Lower lobe of right lung (tissue), 2 donors: ENCODE data around the gene LPCAT4. TPM values are rescaled to one million over a fixed set of nuclear protein-coding genes. Genes with fewer than 3 reads are reported as not detected.

ENCODE experiments used
- ATAC-seq, 2 donors: fragments of 200-7000 bp; cut with Tn5 transposase; one replicate each; pipeline ENCODE4 v1.9.1; 2020 to 2022; ENCODE audit warnings: mild to moderate bottlenecking in 2 of 2, moderate library complexity in 2 of 2
- DNase-seq: peaks from one replicate; pipeline ENCODE4 v3.0.0-alpha.2; 2020
- H3K27ac ChIP-seq: fragments of 200-600 bp; one replicate; pipeline ENCODE4 v1.8.0; 2022
- H3K27me3 ChIP-seq: fragments of 200-600 bp; one replicate; pipeline ENCODE4 v1.8.0; 2022; ENCODE audit warnings: low read depth
- H3K36me3 ChIP-seq: fragments of 200-600 bp; one replicate; pipeline ENCODE4 v1.8.0; 2022; ENCODE audit warnings: mild to moderate bottlenecking
- H3K4me1 ChIP-seq: fragments of 200-600 bp; one replicate; pipeline ENCODE4 v1.8.0; 2022
- H3K4me3 ChIP-seq: fragments of 200-600 bp; one replicate; pipeline ENCODE4 v1.8.0; 2022; ENCODE audit warnings: mild to moderate bottlenecking
- H3K9me3 ChIP-seq: fragments of 200-600 bp; one replicate; pipeline ENCODE4 v1.8.0; 2022
- intact Hi-C: fragments of 100-400 bp; cut with DNase I; formaldehyde crosslinking; loops from one replicate; pipeline ENCODE4 v1.11.0; 2022
- total RNA-seq: library from RNA; stranded (reverse); fragmentation: NEBNext Ultra II Directional; extraction: Animal tissue kit (Norgen Biotek cat#: 25700); gene quantifications from one replicate; pipeline ENCODE4 v1.2.1, GENCODE V29; 2021
- TF ChIP-seq, protein P1 (sequence below): fragments of 200-600 bp; IDR thresholded peaks from one replicate; pipeline ENCODE4 v1.8.0; 2022; ENCODE audit warnings: antibody characterized with exemption, mild to moderate bottlenecking
- donor health status: DM: no; HTN: yes; CAD: no; lungs with severe emphysema.

LPCAT4 gene
- total RNA-seq, 1 donor from 2014 or later, result 37.0 TPM

DNA sequence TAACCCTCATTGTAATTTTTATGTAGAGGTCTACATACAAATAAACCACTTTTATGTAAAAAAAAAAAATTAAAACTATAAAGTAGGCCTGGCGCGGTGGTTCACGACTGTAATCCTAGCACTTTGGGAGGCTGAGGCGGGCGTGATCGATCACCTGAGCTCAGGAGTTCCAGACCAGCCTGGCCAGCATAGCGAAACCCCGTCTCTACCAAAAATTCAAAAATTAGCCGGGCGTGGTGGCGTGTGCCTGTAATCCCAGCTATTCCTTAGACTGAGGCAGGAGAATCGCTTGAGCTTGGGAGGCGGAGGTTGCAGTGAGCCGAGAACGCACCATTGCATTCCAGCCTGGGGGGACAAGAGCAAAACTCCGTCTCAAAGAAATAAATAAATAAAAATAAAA lies 28.6 kb downstream of the LPCAT4 start:
- Histone ChIP-seq H3K27ac (peak overlapping the region; percentile 92), H3K4me1 (peaks cover 57% of the 10 kb centered on the region), H3K4me3 (peak overlapping the region; percentile 67), H3K36me3 (peaks cover 29% of the 10 kb centered on the region), H3K27me3 (no peaks in the 10 kb centered on the region), H3K9me3 (no peaks in the 10 kb centered on the region)
- DNase-seq, result no peak
- TF ChIP-seq, protein P1, sequence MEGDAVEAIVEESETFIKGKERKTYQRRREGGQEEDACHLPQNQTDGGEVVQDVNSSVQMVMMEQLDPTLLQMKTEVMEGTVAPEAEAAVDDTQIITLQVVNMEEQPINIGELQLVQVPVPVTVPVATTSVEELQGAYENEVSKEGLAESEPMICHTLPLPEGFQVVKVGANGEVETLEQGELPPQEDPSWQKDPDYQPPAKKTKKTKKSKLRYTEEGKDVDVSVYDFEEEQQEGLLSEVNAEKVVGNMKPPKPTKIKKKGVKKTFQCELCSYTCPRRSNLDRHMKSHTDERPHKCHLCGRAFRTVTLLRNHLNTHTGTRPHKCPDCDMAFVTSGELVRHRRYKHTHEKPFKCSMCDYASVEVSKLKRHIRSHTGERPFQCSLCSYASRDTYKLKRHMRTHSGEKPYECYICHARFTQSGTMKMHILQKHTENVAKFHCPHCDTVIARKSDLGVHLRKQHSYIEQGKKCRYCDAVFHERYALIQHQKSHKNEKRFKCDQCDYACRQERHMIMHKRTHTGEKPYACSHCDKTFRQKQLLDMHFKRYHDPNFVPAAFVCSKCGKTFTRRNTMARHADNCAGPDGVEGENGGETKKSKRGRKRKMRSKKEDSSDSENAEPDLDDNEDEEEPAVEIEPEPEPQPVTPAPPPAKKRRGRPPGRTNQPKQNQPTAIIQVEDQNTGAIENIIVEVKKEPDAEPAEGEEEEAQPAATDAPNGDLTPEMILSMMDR, result no peak
- intact Hi-C loops, result no loop called here
- ATAC-seq, result no peak

DNA sequence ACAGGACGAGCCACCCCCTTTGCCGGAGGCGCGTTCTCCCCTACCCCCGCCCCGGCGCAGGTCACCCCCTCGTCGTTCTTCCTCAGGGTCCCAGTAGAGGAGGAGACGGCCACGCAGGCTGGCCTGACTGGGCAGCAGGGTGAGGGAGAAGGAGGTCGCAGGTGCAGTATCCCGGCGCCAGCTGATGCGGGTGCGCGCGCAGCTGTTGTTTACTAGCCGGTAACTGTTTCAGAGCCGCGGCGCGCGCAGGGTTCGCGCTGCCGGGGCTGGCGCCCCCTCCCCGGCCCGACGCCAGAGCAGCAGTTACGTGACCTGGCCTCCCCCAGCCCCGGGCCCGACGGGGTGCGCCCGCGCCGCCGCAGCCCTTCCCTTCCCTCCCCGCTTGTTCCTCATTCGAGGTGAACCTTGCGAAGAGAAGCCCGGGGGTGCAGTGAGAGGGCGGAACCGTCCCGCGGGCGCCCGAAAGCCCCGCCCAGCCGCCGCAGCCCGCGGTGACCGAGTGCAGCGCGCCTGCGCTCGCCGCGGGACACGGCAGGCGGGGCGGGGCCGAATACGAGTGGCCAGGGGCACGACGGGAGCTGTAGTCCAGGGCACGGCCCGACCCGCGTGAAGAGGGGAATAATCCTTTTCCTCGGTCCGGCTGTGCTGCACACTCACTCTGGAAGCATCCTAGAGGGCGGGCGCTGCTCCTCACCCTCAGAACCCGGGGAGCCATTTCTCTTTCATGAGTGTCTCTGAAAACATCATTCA lies 29.3 kb downstream of the LPCAT4 start, which contains the start of gene SLC12A6:
TSS of gene SLC12A6 (minus strand) at position 225 of the 750 bp plus-strand sequence. CDS start 1,101 bp downstream, outside the sequence.
- H3K27ac ChIP-seq, result peak within 1 kb of the TSS; percentile 92
- TF ChIP-seq, protein P1, result no peak
- ATAC-seq, result peak; percentile 98
- H3K9me3 ChIP-seq, result no peaks in the 10 kb centered on the region
- peak within 1 kb of the TSS; percentile 67 for H3K4me3 ChIP-seq
- intact Hi-C loops, result no loop called here
- H3K27me3 ChIP-seq, result no peaks in the 10 kb centered on the region
- peak; percentile 95 for DNase-seq
- H3K36me3 ChIP-seq, result peaks cover 29% of the 10 kb centered on the region
- H3K4me1 ChIP-seq, result peaks cover 57% of the 10 kb centered on the region

DNA sequence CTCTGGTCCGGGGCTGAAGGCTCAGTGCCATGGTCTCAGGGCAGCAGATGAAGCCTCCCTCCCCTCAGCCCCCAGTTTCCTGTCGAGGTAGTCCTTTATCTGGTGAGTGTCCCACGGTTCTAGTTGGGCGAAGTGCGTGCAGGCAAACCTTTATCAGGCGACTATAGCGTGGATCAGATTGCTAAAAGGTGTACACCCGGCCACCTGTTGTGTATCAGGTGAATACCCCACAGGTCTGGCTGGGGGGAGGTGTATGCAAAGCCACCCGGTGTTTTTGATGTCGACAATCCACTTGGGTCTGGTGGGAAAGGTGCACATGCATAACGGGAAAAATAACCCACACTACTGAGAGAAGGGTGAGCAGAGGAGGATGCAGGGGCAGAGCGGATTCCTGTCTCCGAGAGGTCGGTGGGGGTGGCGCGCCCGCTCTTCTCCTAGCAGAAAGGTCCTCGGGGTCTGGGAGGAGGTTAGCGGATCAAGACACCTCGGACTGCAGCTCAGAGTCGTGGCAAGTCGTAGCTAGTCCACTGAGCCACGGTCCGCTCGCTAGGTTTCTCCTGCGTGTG lies 29.9 kb downstream of the LPCAT4 start:
- TF ChIP-seq, protein P1, result no peak
- peak overlapping the region; percentile 67 for H3K4me3 ChIP-seq
- ATAC-seq, result peak; percentile 0 to 42
- peaks cover 29% of the 10 kb centered on the region for H3K36me3 ChIP-seq
- H3K27ac ChIP-seq, result peak overlapping the region; percentile 92
- DNase-seq, result no peak
- peaks cover 56% of the 10 kb centered on the region for H3K4me1 ChIP-seq
- no peaks in the 10 kb centered on the region for H3K27me3 ChIP-seq
- H3K9me3 ChIP-seq, result no peaks in the 10 kb centered on the region
- intact Hi-C loops, result no loop called here

DNA sequence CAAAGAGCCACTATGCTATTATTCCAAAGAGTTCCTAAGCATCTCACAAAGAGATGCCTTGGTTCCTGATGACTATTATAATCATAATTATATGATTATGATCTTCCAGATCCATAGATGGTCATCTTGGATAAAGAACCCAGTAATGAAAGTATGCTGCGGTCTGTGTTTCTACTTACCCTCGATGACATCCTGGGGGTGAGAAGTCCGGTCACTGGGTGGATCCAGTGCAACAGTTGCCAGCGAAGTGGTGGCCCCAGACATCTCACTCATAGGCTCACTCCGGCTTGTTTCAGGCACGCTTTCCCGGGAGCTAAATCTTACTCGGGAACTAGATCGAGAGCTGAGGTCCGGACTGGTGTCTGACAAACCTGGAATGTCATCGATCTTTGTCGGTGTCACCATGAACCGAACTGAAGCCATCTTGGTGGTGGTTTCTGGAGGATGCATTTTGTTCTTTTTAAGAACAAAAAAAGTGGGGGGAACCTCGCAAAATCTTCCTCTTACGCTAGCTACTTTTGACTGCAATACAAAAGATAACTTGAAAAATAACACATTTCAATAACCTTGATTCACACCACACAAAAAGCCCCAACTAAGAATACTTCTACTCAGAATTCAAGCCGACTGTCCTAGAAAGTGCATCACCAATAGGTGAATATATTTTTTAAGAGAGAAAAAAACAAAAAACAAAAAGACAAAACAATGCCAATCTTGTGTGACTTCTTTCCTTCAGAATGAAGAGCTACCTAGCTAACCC lies 30.6 kb downstream of the LPCAT4 start:
- H3K4me1 ChIP-seq, result peaks cover 56% of the 10 kb centered on the region
- ATAC-seq, result no peak
- intact Hi-C loops, result no loop called here
- no peaks in the 10 kb centered on the region for H3K9me3 ChIP-seq
- peak overlapping the region; percentile 67 for H3K4me3 ChIP-seq
- TF ChIP-seq, protein P1, result no peak
- no peaks in the 10 kb centered on the region for H3K27me3 ChIP-seq
- H3K36me3 ChIP-seq, result peaks cover 24% of the 10 kb centered on the region
- H3K27ac ChIP-seq, result peak overlapping the region; percentile 92
- peak; percentile 56 for DNase-seq

DNA sequence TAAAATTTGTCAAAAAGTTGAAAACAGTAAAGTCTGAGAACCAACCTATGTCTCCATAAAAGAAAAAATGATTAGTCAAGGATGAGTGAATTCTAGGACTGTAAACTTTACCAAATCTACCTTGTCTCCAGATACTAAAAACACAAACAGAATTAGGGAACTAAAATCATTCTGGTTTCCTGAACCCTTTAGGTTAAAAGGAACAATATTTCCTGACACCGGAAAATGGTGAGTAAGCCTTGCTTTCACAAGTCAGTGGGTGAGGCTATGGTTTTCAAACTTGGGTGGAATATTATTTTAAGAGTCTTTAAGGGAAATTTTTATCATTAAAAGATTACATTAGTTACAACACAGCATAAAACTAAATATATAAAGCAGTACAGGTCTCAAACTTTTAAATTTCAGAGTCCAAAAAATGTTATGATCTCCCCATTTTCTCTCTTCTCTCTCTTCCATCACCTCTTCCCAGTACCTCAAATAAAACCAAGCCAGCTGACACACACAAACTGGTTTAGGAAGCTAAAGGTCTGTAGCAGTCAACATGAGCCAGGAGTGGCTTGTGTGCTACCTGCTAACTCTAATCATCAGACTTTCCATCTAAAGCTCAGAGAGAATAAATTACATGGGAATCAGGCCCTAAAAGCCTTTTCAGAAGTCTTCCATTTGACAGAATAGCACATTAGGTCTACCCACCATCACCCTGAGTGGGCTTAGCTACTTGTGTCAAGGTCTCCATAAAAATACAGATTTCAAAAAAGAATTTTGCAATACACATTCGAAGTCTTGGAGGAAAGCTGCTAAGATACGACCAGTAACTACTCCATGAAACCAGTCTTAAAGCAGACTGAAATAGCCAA lies 31.6 kb downstream of the LPCAT4 start:
- TF ChIP-seq, protein P1, result no peak
- H3K4me1 ChIP-seq, result peaks cover 53% of the 10 kb centered on the region
- intact Hi-C loops, result no loop called here
- DNase-seq (no peak), ATAC-seq (no peak)
- no peaks in the 10 kb centered on the region for H3K27me3 ChIP-seq
- no peaks in the 10 kb centered on the region for H3K9me3 ChIP-seq
- H3K27ac ChIP-seq, result peak overlapping the region; percentile 92
- H3K4me3 ChIP-seq, result peak overlapping the region; percentile 67
- H3K36me3 ChIP-seq, result peaks cover 14% of the 10 kb centered on the region
